A549 (cell line): ENCODE results near the gene KMT2C. TPM values are rescaled to one million over a fixed set of nuclear protein-coding genes. Genes with fewer than 3 reads are reported as not detected.

ENCODE experiments used
- ATAC-seq, 2 experiments: fragments of 200-7000 bp in 1 of 2; fragments of >200 bp in 1 of 2; cut with Nextera tagmentation in 1 of 2; cut with Tn5 transposase in 1 of 2; 3 replicates each; pipeline versions ENCODE4 v1.8.0 to v1.9.1; 2018 to 2020; ENCODE audit warnings: mild to moderate bottlenecking in 1 of 2, moderate library complexity in 1 of 2
- CTCF ChIA-PET: fragments of 300-600 bp; sonication (Branson Sonifier 250); formaldehyde crosslinking; extraction: SDS; loops from one replicate; lab custom pipeline; 2021; ENCODE audit warnings: antibody characterized with exemption, inconsistent platforms; lab: Yijun Ruan, JAX
- POLR2A ChIA-PET: fragments of 350-600 bp; formaldehyde crosslinking; extraction: SDS; loops from one replicate; lab custom pipeline; 2021; ENCODE audit warnings: antibody characterized with exemption, inconsistent platforms; lab: Yijun Ruan, JAX
- DNase-seq, 2 experiments: peaks; one replicate each; pipeline versions ENCODE4 v3.0.0 to v3.0.0-alpha.2; 2011 to 2016; ENCODE audit warnings: low read depth in 1 of 2, low spot score in 1 of 2
- FAIRE-seq: peaks from 2 replicates; lab custom pipeline; 2011; peaks lifted over from hg19 to GRCh38; lab: Jason Lieb, UNC
- H3K27ac ChIP-seq, 2 experiments: fragments of >200 bp; sonication (Bioruptor Twin); formaldehyde crosslinking; 3 replicates each; pipeline ENCODE4 v1.5.1; 2016 to 2017
- H3K4me1 ChIP-seq: fragments of >200 bp; sonication (Bioruptor Twin); formaldehyde crosslinking; 3 replicates; pipeline ENCODE4 v1.6.1; 2016
- H3K4me2 ChIP-seq: fragments of >200 bp; sonication (Bioruptor Twin); formaldehyde crosslinking; 3 replicates; pipeline ENCODE4 v1.6.1; 2016
- H3K4me3 ChIP-seq: fragments of >200 bp; sonication (Bioruptor Twin); formaldehyde crosslinking; 3 replicates; pipeline ENCODE4 v1.5.1; 2016
- H3K9me3 ChIP-seq: fragments of >200 bp; sonication (Bioruptor Twin); formaldehyde crosslinking; 3 replicates; pipeline ENCODE4 v1.6.1; 2016
- ATOH8 ChIP-seq: fragments of 250-450 bp; sonication (Bioruptor Pico); IDR thresholded peaks from 2 replicates; pipeline ENCODE4 v1.5.0; 2020; ENCODE audit warnings: low read depth, mild to moderate bottlenecking, moderate library complexity
- BCL3 ChIP-seq: fragments of >200 bp; sonication (Bioruptor Twin); formaldehyde crosslinking; IDR thresholded peaks from 3 replicates; pipeline ENCODE4 v1.6.1; 2016
- EHF ChIP-seq: fragments of 250-450 bp; sonication (Bioruptor Pico); IDR thresholded peaks from 2 replicates; pipeline ENCODE4 v1.5.0; 2020; ENCODE audit warnings: mild to moderate bottlenecking
- EHMT2 ChIP-seq: fragments of 200-600 bp; sonication (generic); IDR thresholded peaks from 2 replicates; pipeline ENCODE4 v1.6.1; 2016; ENCODE audit warnings: antibody characterized with exemption, low read depth, mild to moderate bottlenecking, moderate library complexity
- ESRRA ChIP-seq: fragments of 150-350 bp; IDR thresholded peaks from 2 replicates; pipeline ENCODE4 v1.6.1; 2014; ENCODE audit warnings: mild to moderate bottlenecking, low read length, borderline replicate concordance
- FOSL2 ChIP-seq, 2 experiments: fragments of 450-650 bp in 1 of 2; fragments of >200 bp in 1 of 2; sonication (Bioruptor Twin) in 1 of 2; formaldehyde crosslinking; IDR thresholded peaks; 2 replicates each; pipeline versions ENCODE4 v1.5.0 to v1.6.1; 2016 to 2020; ENCODE audit warnings: mild to moderate bottlenecking in 1 of 2, moderate library complexity in 1 of 2
- HDAC2 ChIP-seq: fragments of 200-600 bp; sonication (generic); IDR thresholded peaks from 2 replicates; pipeline ENCODE4 v1.6.1; 2016
- HEYL ChIP-seq: fragments of 250-450 bp; sonication (Bioruptor Pico); IDR thresholded peaks from 2 replicates; pipeline ENCODE4 v1.8.0; 2021; ENCODE audit warnings: mild to moderate bottlenecking, moderate library complexity
- HOXA7 ChIP-seq: fragments of 250-450 bp; sonication (Bioruptor Pico); IDR thresholded peaks from 2 replicates; pipeline ENCODE4 v1.5.0; 2020; ENCODE audit warnings: mild to moderate bottlenecking, moderate library complexity
- MAX ChIP-seq: IDR thresholded peaks from 2 replicates; pipeline ENCODE4 v1.6.1; 2012
- MAZ ChIP-seq: fragments of 150-350 bp; IDR thresholded peaks from 2 replicates; pipeline ENCODE4 v1.6.1; 2014; ENCODE audit warnings: antibody characterized with exemption, low read depth, low read length, borderline replicate concordance
- PBX3 ChIP-seq: IDR thresholded peaks from 2 replicates; pipeline ENCODE4 v1.6.1; 2012
- POLR2A ChIP-seq: IDR thresholded peaks from 2 replicates; pipeline ENCODE4 v1.6.1; 2012; ENCODE audit warnings: mild to moderate bottlenecking, low read length
- RAD21 ChIP-seq, 2 experiments: fragments of >200 bp in 1 of 2; sonication (Bioruptor Twin) in 1 of 2; formaldehyde crosslinking in 1 of 2; IDR thresholded peaks in 1 of 2; conservative IDR thresholded peaks in 1 of 2; 2 replicates in 1 of 2; 3 replicates in 1 of 2; pipeline ENCODE4 v1.6.1; 2012 to 2018; ENCODE audit warnings: inconsistent platforms in 1 of 2
- RARB ChIP-seq: fragments of 250-450 bp; sonication (Bioruptor Pico); IDR thresholded peaks from 2 replicates; pipeline ENCODE4 v1.8.0; 2021; ENCODE audit warnings: mild to moderate bottlenecking, moderate library complexity
- USF2 ChIP-seq: fragments of 450-650 bp; IDR thresholded peaks from 2 replicates; pipeline ENCODE4 v1.6.1; 2014; ENCODE audit warnings: antibody characterized with exemption
- ZC3H11A ChIP-seq: fragments of 450-650 bp; IDR thresholded peaks from 2 replicates; pipeline ENCODE4 v1.6.1; 2014; ENCODE audit warnings: antibody characterized with exemption, mild to moderate bottlenecking
- ZNF302 ChIP-seq: fragments of 250-450 bp; sonication (Bioruptor Pico); IDR thresholded peaks from 2 replicates; pipeline ENCODE4 v1.9.0; 2021; ENCODE audit warnings: inconsistent platforms, mild to moderate bottlenecking, moderate library complexity
- WGBS: methylation state at CpG from one replicate; pipeline ENCODE4 v1.1.6; 2017; ENCODE audit errors: missing lambda C conversion rate; 5-methylcytosine and 5-hydroxymethylcytosine counted together
- polyA plus RNA-seq, 4 experiments: library from polyadenylated mRNA; depleted of rRNA in 3 of 4; stranded (reverse); fragments of >200 nt; fragmentation: RNase III in 1 of 4; extraction: RNeasy Plus Mini Kit Qiagen cat#74134 plus additional on column Dnase treatment in 1 of 4; gene quantifications; 2 replicates in 3 of 4; 3 replicates in 1 of 4; pipeline ENCODE4 v1.2.3, GENCODE V29; 2011 to 2017

Gene KMT2C
- polyA plus RNA-seq, 2 of the 4 experiments (the other 2 are of a cell fraction), result 4.2 to 13.1 TPM

GRCh38 chr7:152463709-152464311 lies 28.0 kb upstream of the KMT2C start:
- Histone ChIP-seq H3K4me3 (peak overlapping the region; percentile 73), H3K9me3 (no peaks in the 10 kb centered on the region), H3K4me2 (peak overlapping the region; percentile 68; the same call in 2 of the 3 replicates), H3K27ac (peak overlapping the region; percentile 91 to 97), H3K4me1 (peaks cover 4% of the 10 kb centered on the region; the same call in 1 of the 3 replicates)
- FAIRE-seq (no peak), ATAC-seq (peak; percentile 86 to 94), DNase-seq (peak; percentile 96 to 99)
- CTCF ChIA-PET, result interaction anchor here (0.7 to 1.2 kb wide), 2 partner anchors 38 to 122 kb away, joined by 3 read pairs; no protein-coding TSS in a partner anchor
- TF ChIP-seq ZNF302, result no peak
- TF ChIP-seq PBX3, result no peak
- no peak for TF ChIP-seq HOXA7
- no peak for TF ChIP-seq ESRRA
- peak; percentile 12; the same call in 1 of the 2 replicates for TF ChIP-seq USF2
- TF ChIP-seq HEYL (CRISPR knock-in tag), result no peak
- TF ChIP-seq POLR2A, result peak; percentile 25; the same call in 1 of the 2 replicates
- no peak for TF ChIP-seq EHMT2
- TF ChIP-seq BCL3, result 0 out of 3 replicates have a peak, but pooled peaks have one; percentile 16
- TF ChIP-seq ZC3H11A, result no peak
- no peak for TF ChIP-seq ATOH8 (CRISPR knock-in tag)
- TF ChIP-seq RARB (CRISPR knock-in tag), result no peak
- TF ChIP-seq EHF (CRISPR knock-in tag), result no peak
- TF ChIP-seq MAZ, result no peak
- no peak for TF ChIP-seq HDAC2
- no peak for TF ChIP-seq RAD21 (conservative IDR thresholded peaks at IDR 0.05 in 1 of 2, IDR thresholded peaks at IDR 0.05 in 1 of 2)
- peak; percentile 75 for TF ChIP-seq MAX
- 0% methylated on average over 11 of the region's 71 CpGs for WGBS
- POLR2A ChIA-PET, result interaction anchor here (0.7 to 1.4 kb wide), 6 partner anchors 22 to 235 kb away, joined by 3 to 5 read pairs (median 4); no protein-coding TSS in a partner anchor

GRCh38 chr7:152462995-152463708 lies 27.3 kb upstream of the KMT2C start:
- POLR2A ChIA-PET, result interaction anchor here (0.8 to 1.4 kb wide), 5 partner anchors 21 to 235 kb away, joined by 3 to 5 read pairs (median 4); no protein-coding TSS in a partner anchor
- no peak for DNase-seq
- peak; percentile 58 for TF ChIP-seq POLR2A
- no peak for TF ChIP-seq FOSL2 (IDR thresholded peaks at IDR 0.05)
- TF ChIP-seq FOSL2 (CRISPR knock-in tag; IDR thresholded peaks at IDR 0.05), result no peak
- H3K27ac ChIP-seq, result peak overlapping the region; percentile 73 to 85
- 8% methylated on average over 29 of the region's 29 CpGs for WGBS
- peak; percentile 59 to 60 for ATAC-seq
- peak overlapping the region; percentile 72 for H3K4me3 ChIP-seq
- no peak for FAIRE-seq
- CTCF ChIA-PET, result interaction anchor here (1.2 kb wide), 1 partner anchor 122 kb away, joined by 3 read pairs; no protein-coding TSS in a partner anchor
- no peaks in the 10 kb centered on the region for H3K9me3 ChIP-seq
- peak overlapping the region; percentile 93 for H3K4me2 ChIP-seq
- H3K4me1 ChIP-seq, result peaks cover 4% of the 10 kb centered on the region; the same call in 1 of the 3 replicates
